ENCODE results near the gene RAET1L.
"Not testable (repeated sequence)": the region's sequence is repeated elsewhere in the genome, so short reads cannot be mapped to it uniquely, and the experiment has no call there.

The RAET1L gene

GRCh38 chr6:150005761-150006651, 19.3 kb downstream of the RAET1L start:
- TF ChIP-seq, protein P1, sequence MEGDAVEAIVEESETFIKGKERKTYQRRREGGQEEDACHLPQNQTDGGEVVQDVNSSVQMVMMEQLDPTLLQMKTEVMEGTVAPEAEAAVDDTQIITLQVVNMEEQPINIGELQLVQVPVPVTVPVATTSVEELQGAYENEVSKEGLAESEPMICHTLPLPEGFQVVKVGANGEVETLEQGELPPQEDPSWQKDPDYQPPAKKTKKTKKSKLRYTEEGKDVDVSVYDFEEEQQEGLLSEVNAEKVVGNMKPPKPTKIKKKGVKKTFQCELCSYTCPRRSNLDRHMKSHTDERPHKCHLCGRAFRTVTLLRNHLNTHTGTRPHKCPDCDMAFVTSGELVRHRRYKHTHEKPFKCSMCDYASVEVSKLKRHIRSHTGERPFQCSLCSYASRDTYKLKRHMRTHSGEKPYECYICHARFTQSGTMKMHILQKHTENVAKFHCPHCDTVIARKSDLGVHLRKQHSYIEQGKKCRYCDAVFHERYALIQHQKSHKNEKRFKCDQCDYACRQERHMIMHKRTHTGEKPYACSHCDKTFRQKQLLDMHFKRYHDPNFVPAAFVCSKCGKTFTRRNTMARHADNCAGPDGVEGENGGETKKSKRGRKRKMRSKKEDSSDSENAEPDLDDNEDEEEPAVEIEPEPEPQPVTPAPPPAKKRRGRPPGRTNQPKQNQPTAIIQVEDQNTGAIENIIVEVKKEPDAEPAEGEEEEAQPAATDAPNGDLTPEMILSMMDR (conservative IDR thresholded peaks at IDR 0.05; ENCODE audit: control insufficient read depth, insufficient read depth, low read depth, low read length), result no peak
- peak overlapping the region; percentile 70 for H3K4me3 ChIP-seq (ENCODE audit: control insufficient read depth, low read depth, low read length)
- no peak for DNase-seq (ENCODE audit: low read depth)

- TF ChIP-seq, protein P1 (conservative IDR thresholded peaks at IDR 0.05; ENCODE audit: control insufficient read depth, insufficient read depth, low read depth, low read length), result no peak
- peak overlapping the region; percentile 70 for H3K4me3 ChIP-seq (ENCODE audit: control insufficient read depth, low read depth, low read length)
- DNase-seq (ENCODE audit: low read depth), result peak; percentile 81
Measured at GRCh38 chr6:150004783-150005717, 20.3 kb downstream of the RAET1L start.

DNA sequence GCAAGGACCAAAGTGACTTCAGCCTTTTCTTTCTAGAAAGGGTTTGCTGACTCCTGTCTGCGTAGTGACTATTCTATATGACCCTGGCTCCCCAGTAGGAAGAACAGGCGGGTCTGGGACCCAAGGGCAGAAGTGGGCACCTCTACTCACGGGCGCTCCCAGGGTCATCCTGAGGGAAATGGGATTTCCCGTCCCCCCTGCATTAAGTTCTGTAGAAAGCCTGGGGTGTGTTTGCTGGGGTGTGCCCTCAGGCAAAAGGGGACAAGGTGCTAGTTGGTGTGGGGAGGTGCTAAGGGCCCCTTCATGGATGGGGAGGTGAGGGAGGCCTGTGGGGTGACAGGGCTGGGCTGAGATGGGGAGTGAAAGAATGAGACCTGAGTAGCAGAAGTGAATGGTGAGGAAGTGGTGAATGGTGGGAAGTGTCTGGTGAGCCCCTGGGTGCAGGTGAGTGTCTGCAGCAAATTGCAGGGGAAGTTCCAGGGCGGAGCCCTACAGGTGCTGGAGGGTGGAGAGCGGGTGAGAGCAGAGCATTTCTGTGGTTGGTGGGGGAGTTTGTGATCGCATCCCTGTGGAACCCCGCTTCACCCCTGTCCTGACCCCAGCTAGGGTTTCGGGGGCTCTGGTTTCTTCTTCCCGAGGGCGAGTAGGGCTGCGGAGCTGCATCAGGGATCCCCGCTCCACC, 21.1 kb downstream of the RAET1L start:
- DNase-seq (ENCODE audit: low read depth), result no peak
- TF ChIP-seq, protein P1 (conservative IDR thresholded peaks at IDR 0.05; ENCODE audit: control insufficient read depth, insufficient read depth, low read depth, low read length), result no peak

DNA sequence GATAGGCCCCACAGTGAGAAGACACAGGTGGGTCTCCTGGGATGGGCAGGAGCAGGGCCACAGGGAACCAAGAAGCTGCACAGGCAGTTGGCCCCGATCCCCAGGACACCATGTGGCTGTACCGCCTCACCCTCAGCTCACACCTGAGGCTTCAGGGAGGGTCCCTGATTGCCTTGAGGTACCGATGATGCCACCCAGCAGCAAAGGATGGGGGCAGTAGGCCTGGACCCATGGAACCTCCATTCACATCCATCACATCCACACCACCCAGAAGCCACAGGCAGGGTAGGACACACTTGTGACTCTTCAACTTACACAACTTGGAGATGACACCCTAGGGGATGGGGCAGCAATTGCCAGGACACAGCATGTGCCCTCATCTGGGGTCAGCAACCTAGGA, 21.7 kb downstream of the RAET1L start:
- H3K4me3 ChIP-seq (ENCODE audit: control insufficient read depth, low read depth, low read length); DNase-seq (ENCODE audit: low read depth): not testable (repeated sequence)

More for the DNA sequence above, 21.1 kb downstream of the RAET1L start:
- peak overlapping the region; percentile 70 for H3K4me3 ChIP-seq (ENCODE audit: control insufficient read depth, low read depth, low read length)

GRCh38 chr6:150002710-150003109, 22.6 kb downstream of the RAET1L start:
- TF ChIP-seq, protein P1 (conservative IDR thresholded peaks at IDR 0.05; ENCODE audit: control insufficient read depth, insufficient read depth, low read depth, low read length), result no peak
- no peak for DNase-seq (ENCODE audit: low read depth)
- H3K4me3 ChIP-seq (ENCODE audit: control insufficient read depth, low read depth, low read length), result no peak overlapping the region

- H3K4me3 ChIP-seq (ENCODE audit: control insufficient read depth, low read depth, low read length), result no peak overlapping the region
- TF ChIP-seq, protein P1 (conservative IDR thresholded peaks at IDR 0.05; ENCODE audit: control insufficient read depth, insufficient read depth, low read depth, low read length), result no peak
- no peak for DNase-seq (ENCODE audit: low read depth)
Measured at GRCh38 chr6:150001295-150002008, 23.9 kb downstream of the RAET1L start.
